Caco-2 (cell line): ENCODE results near the gene COIL. TPM values are rescaled to one million over a fixed set of nuclear protein-coding genes. Genes with fewer than 3 reads are reported as not detected.

ENCODE experiments used
- BruUV-seq: library from RNA; stranded (reverse); fragments of 400-500 nt; replicated peaks from 2 replicates; lab custom pipeline; 2021; lab: Mats Ljungman, UMichigan
- CTCF ChIA-PET: fragments of 300-600 bp; sonication (Branson Sonifier 250); formaldehyde crosslinking; loops from one replicate; lab custom pipeline; 2022; ENCODE audit warnings: antibody characterized with exemption; lab: Charles Lee
- POLR2A ChIA-PET: fragments of 300-600 bp; sonication (Branson Sonifier 250); formaldehyde crosslinking; loops from one replicate; lab custom pipeline; 2022; ENCODE audit warnings: antibody characterized with exemption; lab: Charles Lee
- DNase-seq, 2 experiments: peaks; one replicate each; pipeline versions ENCODE4 v3.0.0 to v3.0.0-alpha.2; 2020 to 2022
- H3K27me3 ChIP-seq: replicated peaks from 2 replicates; pipeline ENCODE4 v1.6.0; 2011; ENCODE audit warnings: low read length; ENCODE audit not compliant: control insufficient read depth, insufficient read depth
- H3K36me3 ChIP-seq: 2 replicates; pipeline ENCODE4 v1.5.1; 2011; ENCODE audit warnings: low read length; ENCODE audit not compliant: control insufficient read depth, insufficient read depth
- H3K4me1 ChIP-seq: fragments of 250-450 bp; sonication (Bioruptor Pico); 2 replicates; pipeline ENCODE4 v1.5.1; 2020; ENCODE audit warnings: mild to moderate bottlenecking
- H3K4me3 ChIP-seq: 2 replicates; pipeline ENCODE4 v1.5.1; 2011; ENCODE audit warnings: low read depth, mild to moderate bottlenecking, control low read depth, low read length
- H3K9me3 ChIP-seq: fragments of 250-450 bp; sonication (Bioruptor Pico); 2 replicates; pipeline ENCODE4 v1.5.1; 2020; ENCODE audit warnings: mild to moderate bottlenecking, moderate library complexity
- H3K27ac Mint-ChIP-seq: one replicate; pipeline ENCODE4 v1.8.0; 2022; ENCODE audit warnings: mixed read lengths; ENCODE audit not compliant: unreplicated experiment
- H3K27me3 Mint-ChIP-seq: one replicate; pipeline ENCODE4 v1.8.0; 2022; ENCODE audit warnings: mixed read lengths; ENCODE audit not compliant: insufficient read depth, unreplicated experiment
- H3K36me3 Mint-ChIP-seq: one replicate; pipeline ENCODE4 v1.8.0; 2022; ENCODE audit warnings: mild to moderate bottlenecking, mixed read lengths; ENCODE audit not compliant: insufficient read depth, unreplicated experiment
- H3K4me1 Mint-ChIP-seq: one replicate; pipeline ENCODE4 v1.8.0; 2022; ENCODE audit warnings: low read depth, mixed read lengths; ENCODE audit not compliant: unreplicated experiment
- H3K4me3 Mint-ChIP-seq: one replicate; pipeline ENCODE4 v1.8.0; 2022; ENCODE audit warnings: mild to moderate bottlenecking, moderate library complexity, mixed read lengths; ENCODE audit not compliant: unreplicated experiment
- H3K9me3 Mint-ChIP-seq: one replicate; pipeline ENCODE4 v1.8.0; 2022; ENCODE audit warnings: mixed read lengths; ENCODE audit not compliant: unreplicated experiment
- CTCF ChIP-seq, 2 experiments: fragments of 200-600 bp in 1 of 2; IDR thresholded peaks; 1 replicate in 1 of 2; 2 replicates in 1 of 2; pipeline versions ENCODE4 v1.5.1 to v1.8.0; 2011 to 2022; ENCODE audit warnings: antibody characterized with exemption in 1 of 2, control low read depth in 1 of 2, inconsistent platforms in 1 of 2, low read depth in 1 of 2, low read length in 1 of 2, mild to moderate bottlenecking in 1 of 2, moderate library complexity in 1 of 2; ENCODE audit not compliant: insufficient read depth in 1 of 2, severe bottlenecking in 1 of 2, unreplicated experiment in 1 of 2
- intact Hi-C: fragments of 100-400 bp; cut with micrococcal nuclease; formaldehyde crosslinking; loops from one replicate; pipeline ENCODE4 v1.10.0; 2022; ENCODE audit not compliant: unreplicated experiment
- total RNA-seq: library from RNA; stranded (reverse); gene quantifications from 2 replicates; pipeline ENCODE4 v1.2.3, GENCODE V29; 2022

COIL gene
- total RNA-seq, 1 experiment from 2014 or later: 27.0 TPM

- no TSS peak for BruUV-seq
- ChIA-PET CTCF (interaction anchor here (1.1 kb wide), 1 partner anchor 118 kb away, joined by 3 read pairs; no protein-coding TSS in a partner anchor), POLR2A (no interaction called here)
- no peaks in the 10 kb centered on the region for H3K4me1 ChIP-seq
- Mint-ChIP-seq H3K9me3 (no peaks in the 10 kb centered on the region), H3K27me3 (no peaks in the 10 kb centered on the region), H3K4me3 (no peak overlapping the region), H3K36me3 (peaks cover 63% of the 10 kb centered on the region), H3K27ac (no peak overlapping the region), H3K4me1 (peaks cover 6% of the 10 kb centered on the region)
- no peak for TF ChIP-seq CTCF (IDR thresholded peaks at IDR 0.05; ENCODE audit: insufficient read depth in 1 of 2, low read depth in 1 of 2, low read length in 1 of 2, severe bottlenecking in 1 of 2, unreplicated experiment in 1 of 2)
- no peak for DNase-seq
- H3K27me3 ChIP-seq: no peaks in the 10 kb centered on the region
- no peaks in the 10 kb centered on the region for H3K9me3 ChIP-seq
- H3K4me3 ChIP-seq: no peak overlapping the region
- intact Hi-C loops: no loop called here
- H3K36me3 ChIP-seq: peaks cover 3% of the 10 kb centered on the region; the same call in 1 of the 2 replicates
These were observed 23.2 kb downstream of the COIL start for GRCh38 chr17:56937687-56938086.

GRCh38 chr17:56936697-56937322 lies 24.0 kb downstream of the COIL start:
- Mint-ChIP-seq H3K4me3 (no peak overlapping the region), H3K27me3 (no peaks in the 10 kb centered on the region), H3K36me3 (peaks cover 58% of the 10 kb centered on the region), H3K27ac (no peak overlapping the region), H3K4me1 (peaks cover 6% of the 10 kb centered on the region), H3K9me3 (no peaks in the 10 kb centered on the region)
- Histone ChIP-seq H3K27me3 (no peaks in the 10 kb centered on the region), H3K9me3 (no peaks in the 10 kb centered on the region), H3K4me1 (no peaks in the 10 kb centered on the region), H3K4me3 (no peak overlapping the region), H3K36me3 (peaks cover 3% of the 10 kb centered on the region; the same call in 1 of the 2 replicates)
- CTCF ChIA-PET: interaction anchor here (1.5 kb wide), 1 partner anchor 117 kb away, joined by 6 read pairs; no protein-coding TSS in a partner anchor
- TF ChIP-seq CTCF (IDR thresholded peaks at IDR 0.05; ENCODE audit: insufficient read depth in 1 of 2, low read depth in 1 of 2, low read length in 1 of 2, severe bottlenecking in 1 of 2, unreplicated experiment in 1 of 2): no peak
- POLR2A ChIA-PET: no interaction called here
- DNase-seq: no peak
- no TSS peak for BruUV-seq
- intact Hi-C loops: no loop called here

GRCh38 chr17:56935461-56935860 lies 25.4 kb downstream of the COIL start:
- TF ChIP-seq CTCF (IDR thresholded peaks at IDR 0.05; ENCODE audit: insufficient read depth in 1 of 2, low read depth in 1 of 2, low read length in 1 of 2, severe bottlenecking in 1 of 2, unreplicated experiment in 1 of 2): no peak
- H3K4me3 Mint-ChIP-seq: no peak overlapping the region
- peaks cover 50% of the 10 kb centered on the region for H3K36me3 Mint-ChIP-seq
- BruUV-seq: no TSS peak
- Histone ChIP-seq H3K9me3 (peaks cover 7% of the 10 kb centered on the region), H3K4me1 (peaks cover 10% of the 10 kb centered on the region; the same call in 1 of the 2 replicates), H3K4me3 (no peak overlapping the region), H3K27me3 (no peaks in the 10 kb centered on the region), H3K36me3 (peaks cover 3% of the 10 kb centered on the region; the same call in 1 of the 2 replicates)
- CTCF ChIA-PET: no interaction called here
- no peak for DNase-seq
- no peaks in the 10 kb centered on the region for H3K9me3 Mint-ChIP-seq
- intact Hi-C loops: no loop called here
- no peak overlapping the region for H3K27ac Mint-ChIP-seq
- peaks cover 6% of the 10 kb centered on the region for H3K4me1 Mint-ChIP-seq
- POLR2A ChIA-PET: no interaction called here
- H3K27me3 Mint-ChIP-seq: no peaks in the 10 kb centered on the region
